HAP-1 (cell line): ENCODE data around the gene MOBP.
"Not testable (repeated sequence)": the region's sequence is repeated elsewhere in the genome, so short reads cannot be mapped to it uniquely, and the experiment has no call there.

Source experiments
- DNase-seq, 2 experiments: peaks; one replicate each; pipeline ENCODE4 v3.0.0-alpha.2; 2016 to 2020; ENCODE audit warnings: low spot score in 2 of 2
- H3K27me3 ChIP-seq: fragments of 250-450 bp; sonication (Bioruptor Pico); 2 replicates; pipeline ENCODE4 v1.5.1; 2020; ENCODE audit warnings: low read depth, mild to moderate bottlenecking, moderate library complexity
- H3K36me3 ChIP-seq: fragments of 250-450 bp; sonication (Bioruptor Pico); replicated peaks from 2 replicates; pipeline ENCODE4 v1.5.1; 2020; ENCODE audit warnings: mild to moderate bottlenecking
- H3K4me1 ChIP-seq: fragments of 250-450 bp; sonication (Bioruptor Pico); 2 replicates; pipeline ENCODE4 v1.5.1; 2020; ENCODE audit warnings: mild to moderate bottlenecking
- H3K4me3 ChIP-seq: fragments of 250-450 bp; sonication (Bioruptor Pico); 2 replicates; pipeline ENCODE4 v1.5.1; 2020; ENCODE audit warnings: mild to moderate bottlenecking, moderate library complexity
- H3K9me3 ChIP-seq: fragments of 250-450 bp; sonication (Bioruptor Pico); 2 replicates; pipeline ENCODE4 v1.5.1; 2020; ENCODE audit warnings: mild to moderate bottlenecking, moderate library complexity
- in situ Hi-C: fragments of 300-500 bp; cut with MboI; formaldehyde crosslinking; loops from 3 replicates; pipeline ENCODE4 v1.14.3; 2020; ENCODE audit warnings: low sequenced_read_pairs, inconsistent platforms, mixed read lengths

Gene MOBP, protein sequence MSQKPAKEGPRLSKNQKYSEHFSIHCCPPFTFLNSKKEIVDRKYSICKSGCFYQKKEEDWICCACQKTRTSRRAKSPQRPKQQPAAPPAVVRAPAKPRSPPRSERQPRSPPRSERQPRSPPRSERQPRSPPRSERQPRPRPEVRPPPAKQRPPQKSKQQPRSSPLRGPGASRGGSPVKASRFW

DNA sequence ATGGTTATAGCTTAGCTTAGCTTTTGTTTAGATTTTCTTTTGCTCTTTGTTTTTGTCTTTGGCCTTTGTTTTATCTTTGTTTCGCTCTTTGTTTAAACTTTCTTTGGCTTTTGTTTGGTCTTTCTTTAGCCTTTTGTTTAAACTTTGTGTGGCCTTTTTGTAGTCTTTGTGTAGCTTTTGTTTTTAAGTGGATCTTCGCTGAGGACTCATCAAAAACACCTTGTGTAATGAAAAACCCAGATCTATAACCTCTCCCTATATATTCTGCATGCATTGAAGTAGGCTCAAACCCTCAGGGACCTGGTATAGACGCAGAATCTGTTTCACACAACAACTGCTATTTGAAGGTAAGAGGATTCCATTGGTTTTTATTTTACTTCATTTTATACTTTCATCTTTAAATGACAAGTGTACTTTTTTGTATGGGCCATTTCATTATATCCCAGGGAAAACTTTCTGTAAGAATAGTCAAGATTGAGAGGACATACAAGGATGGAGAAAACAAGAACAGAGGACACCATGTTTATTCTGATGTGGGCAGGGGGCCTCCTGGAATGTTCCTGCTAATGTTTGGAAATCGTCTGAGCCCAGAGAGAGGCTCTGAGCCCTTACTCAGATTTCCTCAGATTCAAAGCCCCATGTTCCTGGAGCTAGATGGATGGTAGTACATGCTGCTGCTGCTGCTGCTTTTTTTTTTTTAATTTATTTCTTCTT is at the start of gene MOBP:
TSS of gene MOBP (plus strand) at position 287 of the 714 bp plus-strand sequence. CDS start 34,390 bp downstream, outside the sequence.
- peak within 1 kb of the TSS; percentile 10 for H3K4me3 ChIP-seq
- in situ Hi-C loops = no loop called here
- H3K4me1 ChIP-seq = peaks cover 25% of the 10 kb centered on the region
- H3K36me3 ChIP-seq = no peaks in the 10 kb centered on the region
- no peaks in the 10 kb centered on the region for H3K9me3 ChIP-seq
- no peaks in the 10 kb centered on the region for H3K27me3 ChIP-seq
- peak; percentile 66 to 97 for DNase-seq

DNA sequence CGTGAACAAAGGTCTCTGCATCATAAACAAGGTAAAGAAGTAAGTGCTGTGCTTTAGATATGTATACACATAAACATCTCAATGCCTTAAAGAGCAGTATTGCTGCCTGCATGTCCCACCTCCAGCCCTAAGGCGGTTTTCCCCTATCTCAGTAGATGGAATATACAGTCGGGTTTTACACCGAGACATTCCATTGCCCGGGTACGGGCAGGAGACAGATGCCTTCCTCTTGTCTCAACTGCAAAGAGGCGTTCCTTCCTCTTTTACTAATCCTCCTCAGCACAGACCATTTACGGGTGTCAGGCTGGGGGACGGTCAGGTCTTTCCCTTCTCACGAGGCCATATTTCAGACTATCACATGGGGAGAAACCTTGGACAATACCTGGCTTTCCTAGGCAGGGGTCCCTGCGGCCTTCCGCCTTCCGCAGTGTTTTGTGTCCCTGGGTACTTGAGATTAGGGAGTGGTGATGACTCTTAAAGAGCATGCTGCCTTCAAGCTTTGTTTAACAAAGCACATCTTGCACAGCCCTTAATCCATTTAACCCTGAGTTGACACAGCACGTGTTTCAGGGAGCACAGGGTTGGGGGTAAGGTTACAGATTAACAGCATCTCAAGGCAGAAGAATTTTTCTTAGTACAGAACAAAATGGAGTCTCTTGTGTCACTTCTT is 48.8 kb upstream of the MOBP start:
- peak in 1 of 2 experiments; percentile 67 for DNase-seq
- H3K36me3 ChIP-seq, in situ Hi-C loops, H3K4me1 ChIP-seq, H3K27me3 ChIP-seq, H3K9me3 ChIP-seq, H3K4me3 ChIP-seq: not testable (repeated sequence)

DNA sequence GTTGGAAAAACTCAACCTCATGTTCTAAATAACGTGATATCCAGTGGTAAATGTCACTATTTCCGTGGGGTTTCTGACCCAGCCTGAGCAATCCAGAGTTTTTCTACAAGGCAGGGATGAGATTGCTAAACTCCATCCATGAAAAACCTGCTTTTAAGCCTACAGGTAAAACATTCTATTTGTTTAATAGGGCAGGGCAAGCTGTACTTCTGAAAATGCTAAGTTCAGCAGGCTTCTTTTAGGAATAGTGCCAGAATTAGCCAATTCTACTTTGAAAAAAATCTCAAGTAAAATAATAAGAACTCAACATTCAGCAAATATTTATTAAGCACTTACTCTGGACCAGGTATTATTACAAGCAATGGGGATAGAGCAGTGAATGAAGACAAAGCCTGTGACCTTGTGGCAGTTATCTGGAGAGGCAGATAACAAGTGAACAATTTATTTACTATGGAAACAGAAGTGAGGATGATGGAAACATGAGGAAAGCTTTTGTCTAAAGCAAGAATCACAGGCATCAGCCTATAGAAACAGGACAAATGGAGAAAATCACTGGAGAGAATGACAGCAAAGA is 47.7 kb upstream of the MOBP start:
- Histone ChIP-seq H3K4me3 (no peak overlapping the region), H3K36me3 (no peaks in the 10 kb centered on the region), H3K4me1 (peaks cover 9% of the 10 kb centered on the region), H3K27me3 (no peaks in the 10 kb centered on the region), H3K9me3 (no peaks in the 10 kb centered on the region)
- in situ Hi-C loops = no loop called here
- DNase-seq = no peak

DNA sequence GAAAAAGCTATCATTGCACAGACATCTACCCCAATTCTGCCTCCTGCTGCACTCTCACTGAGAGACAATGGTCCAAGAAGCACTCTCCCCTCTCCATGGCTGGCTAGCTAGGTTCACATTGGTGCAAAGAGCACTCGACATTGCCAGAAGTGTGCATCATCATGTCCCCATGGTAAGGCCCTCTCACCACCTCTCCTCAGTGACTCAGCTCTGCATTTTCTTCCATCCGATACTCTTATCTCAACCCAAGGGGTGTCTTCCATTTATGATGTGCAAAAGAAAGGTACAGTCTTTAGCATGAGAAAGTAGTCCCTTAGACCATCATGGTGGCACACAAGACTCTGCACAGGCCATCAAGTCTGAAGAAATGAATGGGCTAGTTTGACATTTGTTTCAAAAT is 46.9 kb upstream of the MOBP start:
- no peaks in the 10 kb centered on the region for H3K27me3 ChIP-seq
- no peaks in the 10 kb centered on the region for H3K9me3 ChIP-seq
- in situ Hi-C loops = no loop called here
- H3K36me3 ChIP-seq = no peaks in the 10 kb centered on the region
- no peak overlapping the region for H3K4me3 ChIP-seq
- no peak for DNase-seq
- peaks cover 9% of the 10 kb centered on the region for H3K4me1 ChIP-seq

DNA sequence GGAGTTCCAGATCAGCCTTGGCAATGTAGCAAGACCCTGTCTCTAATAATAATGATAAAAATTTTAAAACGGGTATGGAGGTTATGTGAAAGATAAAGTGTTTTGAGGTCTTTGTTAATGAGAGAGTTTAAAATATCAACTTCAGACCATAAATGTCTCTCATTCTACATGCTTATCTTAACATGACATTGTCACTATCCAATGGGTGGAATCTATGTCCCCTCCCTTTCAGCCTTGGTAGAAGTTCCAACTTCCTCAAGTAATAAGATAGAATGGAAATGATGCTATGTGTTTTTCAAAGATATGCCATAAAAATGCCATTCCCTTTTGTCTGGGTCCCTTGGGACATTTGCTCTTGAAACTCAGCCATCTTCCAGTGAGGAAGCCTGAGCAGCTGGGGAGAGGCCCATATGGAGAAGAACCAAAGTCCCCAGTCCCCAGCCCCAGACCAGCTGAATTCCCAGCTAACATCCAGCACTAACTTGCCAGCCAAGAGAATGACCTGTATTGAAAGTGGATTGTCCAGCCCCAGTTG is 44.0 kb upstream of the MOBP start:
- peaks cover 6% of the 10 kb centered on the region for H3K4me1 ChIP-seq
- in situ Hi-C loops = no loop called here
- H3K27me3 ChIP-seq = no peaks in the 10 kb centered on the region
- no peak for DNase-seq
- no peak overlapping the region for H3K4me3 ChIP-seq
- no peaks in the 10 kb centered on the region for H3K36me3 ChIP-seq
- no peaks in the 10 kb centered on the region for H3K9me3 ChIP-seq

DNA sequence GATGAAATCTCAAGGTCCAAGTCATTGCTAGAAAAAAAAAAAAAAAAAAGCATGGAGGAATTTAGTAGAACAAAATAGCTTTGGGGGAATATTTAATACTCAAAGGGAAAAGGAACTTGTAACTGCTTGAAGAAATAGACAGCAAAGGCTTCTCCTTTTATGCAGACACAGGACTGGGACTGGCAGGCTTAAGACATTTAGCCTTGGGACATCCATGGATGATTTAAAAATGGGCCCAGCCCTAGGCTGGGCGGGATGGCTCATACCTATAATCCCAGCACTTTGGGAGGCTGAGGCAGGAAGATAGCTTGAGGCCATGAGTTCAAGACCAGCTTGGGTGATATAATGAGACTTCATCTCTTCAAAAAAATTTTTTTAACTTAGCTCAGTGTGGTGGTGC is 41.2 kb upstream of the MOBP start:
- no peaks in the 10 kb centered on the region for H3K4me1 ChIP-seq
- in situ Hi-C loops = loop anchor here (25.0 kb wide), 1 partner anchor 886 kb away; the partner anchor contains the start of gene EIF1B
- H3K27me3 ChIP-seq = no peaks in the 10 kb centered on the region
- H3K36me3 ChIP-seq = no peaks in the 10 kb centered on the region
- no peak for DNase-seq
- no peaks in the 10 kb centered on the region for H3K9me3 ChIP-seq
- no peak overlapping the region for H3K4me3 ChIP-seq

DNA sequence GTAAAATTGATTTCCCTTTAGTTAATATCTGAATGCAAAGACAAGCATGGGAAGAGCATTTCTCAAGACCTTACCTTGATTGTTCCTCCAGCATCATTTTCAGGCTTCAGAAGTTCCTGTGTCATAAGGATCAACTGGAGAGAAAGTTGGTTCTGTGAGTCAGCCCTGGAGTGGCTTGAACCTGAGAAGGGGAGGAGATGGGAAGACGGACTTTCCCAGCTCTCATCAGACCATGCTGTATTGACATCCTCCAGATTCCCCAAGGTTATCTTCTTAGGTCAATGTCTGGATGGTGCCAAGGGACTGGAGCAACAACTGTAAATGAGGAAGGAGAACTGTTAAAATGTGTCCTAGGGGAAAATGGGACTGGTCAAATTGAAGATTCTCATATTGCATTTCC is 40.0 kb upstream of the MOBP start:
- Histone ChIP-seq H3K36me3 (no peaks in the 10 kb centered on the region), H3K4me1 (no peaks in the 10 kb centered on the region), H3K9me3 (no peaks in the 10 kb centered on the region), H3K4me3 (no peak overlapping the region), H3K27me3 (no peaks in the 10 kb centered on the region)
- in situ Hi-C loops = loop anchor here (25.0 kb wide), 1 partner anchor 885 kb away; the partner anchor contains the start of gene EIF1B
- no peak for DNase-seq

DNA sequence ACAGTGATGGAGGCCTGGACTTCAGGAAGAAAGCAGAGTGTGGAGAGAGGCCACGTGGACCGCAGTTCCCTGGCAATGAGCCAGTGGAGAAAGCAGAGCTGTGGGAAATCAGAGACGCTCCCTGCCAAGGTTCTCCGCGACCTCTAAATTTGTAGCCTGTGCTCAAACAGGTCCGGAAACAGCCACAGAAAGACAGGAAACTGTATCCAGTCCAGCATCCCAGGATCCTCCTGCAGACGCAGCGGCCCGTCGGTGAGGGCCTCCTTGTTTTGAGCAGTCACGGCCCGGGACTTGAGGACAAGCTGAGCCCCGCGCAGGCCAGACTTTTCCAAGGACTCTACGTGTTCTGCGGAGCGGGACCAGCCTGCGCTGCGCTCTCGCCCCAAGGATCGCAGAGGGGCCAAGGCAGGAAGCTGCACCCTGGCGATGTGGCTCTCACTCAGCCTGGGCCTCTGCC is 38.7 kb upstream of the MOBP start:
- H3K27me3 ChIP-seq = no peaks in the 10 kb centered on the region
- DNase-seq = no peak
- H3K9me3 ChIP-seq = no peaks in the 10 kb centered on the region
- no peaks in the 10 kb centered on the region for H3K36me3 ChIP-seq
- H3K4me1 ChIP-seq = no peaks in the 10 kb centered on the region
- H3K4me3 ChIP-seq = no peak overlapping the region
- in situ Hi-C loops = loop anchor here (25.0 kb wide), 1 partner anchor 884 kb away; the partner anchor contains the start of gene EIF1B

DNA sequence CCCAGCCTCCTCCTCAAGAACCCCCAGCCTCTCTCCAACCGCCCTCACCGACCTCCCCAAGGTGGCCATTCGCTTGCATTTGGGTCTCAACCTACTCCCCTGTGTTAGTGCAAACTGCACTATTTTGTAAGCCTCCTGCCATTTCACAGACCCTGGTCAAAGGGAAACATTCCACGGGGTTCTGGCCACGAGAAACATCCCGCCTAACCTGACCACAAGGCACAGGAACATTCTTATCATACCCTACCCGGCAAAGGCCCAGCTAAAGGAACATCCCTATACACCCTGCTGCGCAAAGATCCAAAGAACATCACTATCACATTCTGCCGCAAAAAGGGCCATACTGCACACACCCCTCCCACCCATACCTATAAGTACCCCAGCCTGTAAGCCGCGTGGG is 38.0 kb upstream of the MOBP start:
- in situ Hi-C loops = loop anchor here (25.0 kb wide), 1 partner anchor 883 kb away; the partner anchor contains the start of gene EIF1B
- no peak overlapping the region for H3K4me3 ChIP-seq
- no peaks in the 10 kb centered on the region for H3K27me3 ChIP-seq
- DNase-seq = no peak
- no peaks in the 10 kb centered on the region for H3K9me3 ChIP-seq
- no peaks in the 10 kb centered on the region for H3K4me1 ChIP-seq
- no peaks in the 10 kb centered on the region for H3K36me3 ChIP-seq

DNA sequence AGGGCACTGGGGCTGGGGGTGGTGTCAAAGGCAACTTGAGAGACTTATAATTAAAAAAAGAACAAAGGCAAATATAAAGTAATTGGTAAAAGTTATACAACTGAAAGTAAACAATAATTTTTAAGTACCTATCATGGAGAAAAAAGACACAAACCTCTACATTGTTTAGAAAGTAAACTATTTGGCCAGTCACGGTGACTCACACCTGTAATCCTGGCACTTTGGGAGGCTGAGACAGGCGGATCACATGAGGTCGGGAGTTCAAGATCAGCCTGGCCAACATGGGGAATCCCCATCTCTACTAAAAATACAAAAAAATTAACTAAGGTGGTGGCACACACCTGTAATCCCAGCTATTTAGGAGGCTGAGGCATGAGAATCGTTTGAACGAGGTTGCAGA is 35.1 kb upstream of the MOBP start:
- Histone ChIP-seq H3K27me3 (no peaks in the 10 kb centered on the region), H3K4me1 (no peaks in the 10 kb centered on the region), H3K36me3 (no peaks in the 10 kb centered on the region), H3K4me3 (no peak overlapping the region), H3K9me3 (no peaks in the 10 kb centered on the region)
- in situ Hi-C loops = loop anchor here (25.0 kb wide), 1 partner anchor 880 kb away; the partner anchor contains the start of gene EIF1B
- no peak for DNase-seq

DNA sequence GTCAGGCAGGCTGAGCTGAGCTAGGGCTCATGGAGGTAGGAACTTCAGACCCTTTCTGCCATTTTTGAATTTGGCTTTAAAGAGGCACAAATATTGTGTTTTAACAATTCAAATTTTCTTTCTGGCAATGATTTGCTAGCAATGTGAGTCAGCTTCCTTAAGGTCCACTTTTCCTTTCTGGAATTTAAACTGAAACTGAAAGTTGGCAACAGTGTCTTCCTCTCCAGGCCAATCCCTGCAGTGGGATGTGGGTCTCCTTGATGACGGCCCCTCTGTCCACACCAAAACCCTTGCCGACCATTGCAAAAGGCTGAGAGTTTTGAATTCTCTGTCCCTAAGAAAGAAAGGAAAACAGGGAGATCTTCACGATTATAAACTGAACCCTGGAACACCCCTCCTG is 33.8 kb upstream of the MOBP start:
- no peaks in the 10 kb centered on the region for H3K9me3 ChIP-seq
- in situ Hi-C loops = loop anchor here (25.0 kb wide), 1 partner anchor 879 kb away; the partner anchor contains the start of gene EIF1B
- no peaks in the 10 kb centered on the region for H3K27me3 ChIP-seq
- no peak for DNase-seq
- no peaks in the 10 kb centered on the region for H3K4me1 ChIP-seq
- no peak overlapping the region for H3K4me3 ChIP-seq
- no peaks in the 10 kb centered on the region for H3K36me3 ChIP-seq

DNA sequence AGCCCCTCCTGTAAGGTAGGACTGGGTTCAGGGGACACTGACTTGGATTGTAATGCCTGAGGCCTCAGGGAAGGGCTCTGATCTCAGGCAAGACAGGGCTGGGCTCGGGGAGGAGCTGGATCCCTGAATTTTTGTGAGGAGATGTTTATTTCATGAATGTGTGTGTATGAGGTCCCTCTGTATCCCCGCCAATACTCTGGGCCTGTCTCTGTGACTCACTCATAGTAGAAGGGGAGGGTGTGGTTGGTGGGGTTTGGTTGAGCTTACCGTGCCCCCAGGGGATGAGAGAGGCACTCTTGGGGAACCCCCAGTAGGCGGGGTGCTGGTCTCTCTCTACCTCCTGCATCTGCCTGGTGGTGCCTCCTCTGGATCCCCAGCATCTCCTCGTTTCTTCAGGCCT is 32.9 kb upstream of the MOBP start:
- DNase-seq = no peak
- H3K9me3 ChIP-seq = no peaks in the 10 kb centered on the region
- H3K4me1 ChIP-seq = no peaks in the 10 kb centered on the region
- no peak overlapping the region for H3K4me3 ChIP-seq
- H3K36me3 ChIP-seq = no peaks in the 10 kb centered on the region
- no peaks in the 10 kb centered on the region for H3K27me3 ChIP-seq
- in situ Hi-C loops = loop anchor here (25.0 kb wide), 1 partner anchor 878 kb away; the partner anchor contains the start of gene EIF1B

DNA sequence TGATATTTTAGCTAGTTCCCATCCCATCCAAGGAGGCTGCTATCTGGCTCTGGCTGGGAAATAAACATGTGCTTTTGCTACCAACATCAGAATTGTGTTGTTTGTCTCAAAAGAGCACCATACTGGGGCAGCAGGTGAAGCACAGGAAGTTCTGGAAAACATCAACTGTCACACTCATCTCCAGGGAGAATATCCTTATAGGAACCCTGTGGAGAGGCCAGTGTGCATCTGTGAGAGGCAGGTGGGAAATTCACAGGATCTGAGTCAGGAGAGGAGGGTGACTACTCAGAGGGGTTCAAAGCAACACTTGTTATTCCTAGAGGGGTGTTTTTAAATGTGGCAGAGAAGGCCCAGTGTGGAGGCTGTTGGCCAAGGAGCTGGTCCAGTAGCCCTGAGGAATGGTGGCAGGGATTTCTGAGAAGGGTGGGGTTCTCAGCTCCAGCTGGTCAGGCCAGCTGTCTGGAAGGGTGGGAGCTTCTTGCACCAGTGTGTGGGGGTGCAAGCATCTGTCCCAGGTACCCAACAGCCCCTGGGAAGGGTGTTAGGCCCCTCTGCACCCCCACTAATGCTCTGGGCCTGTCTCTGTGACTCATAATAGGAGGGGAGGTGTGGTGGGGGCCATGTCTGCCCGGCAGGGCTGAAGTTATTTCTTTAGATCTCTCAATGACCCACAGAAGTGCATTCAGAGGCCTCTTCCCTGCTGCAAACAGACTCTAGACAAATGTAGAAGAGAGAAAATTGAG is 32.3 kb upstream of the MOBP start:
- H3K27me3 ChIP-seq = no peaks in the 10 kb centered on the region
- in situ Hi-C loops = loop anchor here (25.0 kb wide), 1 partner anchor 877 kb away; the partner anchor contains the start of gene EIF1B
- no peak overlapping the region for H3K4me3 ChIP-seq
- no peaks in the 10 kb centered on the region for H3K9me3 ChIP-seq
- no peaks in the 10 kb centered on the region for H3K36me3 ChIP-seq
- no peak for DNase-seq
- H3K4me1 ChIP-seq = no peaks in the 10 kb centered on the region
